ENCODE data around the gene SRPRB. TPM values are rescaled to one million over a fixed set of nuclear protein-coding genes. Genes with fewer than 3 reads are reported as not detected.

SRPRB gene
- polyA plus RNA-seq, 1 of the 3 experiments (the other 2 are of a cell fraction): 54.3 TPM

GRCh38 chr3:133758568-133758928 is 47.1 kb upstream of the SRPRB start:
- H3K4me1 ChIP-seq (ENCODE audit: control insufficient read depth in 1 of 2, insufficient read depth in 2 of 2, low read depth in 1 of 2, low read length in 1 of 2): no peaks in the 10 kb centered on the region
- no peak for TF ChIP-seq FOXM1 (IDR thresholded peaks at IDR 0.05; ENCODE audit: low read depth)
- no peak for TF ChIP-seq SMC3 (IDR thresholded peaks at IDR 0.05; ENCODE audit: low read depth, low read length)
- no peak for TF ChIP-seq REST (IDR thresholded peaks at IDR 0.05; ENCODE audit: low read depth, low read length)
- TF ChIP-seq RCOR1 (IDR thresholded peaks at IDR 0.05; ENCODE audit: low read length): no peak
- TF ChIP-seq RAD21 (IDR thresholded peaks at IDR 0.05; ENCODE audit: low read length): no peak
- TF ChIP-seq JUND (IDR thresholded peaks at IDR 0.05): no peak
- no peak for TF ChIP-seq TAF1 (IDR thresholded peaks at IDR 0.05; ENCODE audit: borderline replicate concordance, low read depth, low read length)
- no peak for TF ChIP-seq USF1 (IDR thresholded peaks at IDR 0.05; ENCODE audit: borderline replicate concordance, low read depth)
- no peak for TF ChIP-seq EZH2phosphoT487 (IDR thresholded peaks at IDR 0.05; ENCODE audit: borderline replicate concordance, low read depth)
- TF ChIP-seq POLR2AphosphoS5 (IDR thresholded peaks at IDR 0.05; ENCODE audit: low read depth, low read length): no peak
- TF ChIP-seq CHD2 (IDR thresholded peaks at IDR 0.05; ENCODE audit: low read length, partially characterized antibody): no peak
- TF ChIP-seq RFX5 (IDR thresholded peaks at IDR 0.05; ENCODE audit: low read length): no peak
- TF ChIP-seq, protein P1, sequence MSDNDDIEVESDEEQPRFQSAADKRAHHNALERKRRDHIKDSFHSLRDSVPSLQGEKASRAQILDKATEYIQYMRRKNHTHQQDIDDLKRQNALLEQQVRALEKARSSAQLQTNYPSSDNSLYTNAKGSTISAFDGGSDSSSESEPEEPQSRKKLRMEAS (IDR thresholded peaks at IDR 0.05; ENCODE audit: low read depth): no peak
- TF ChIP-seq CTCF (IDR thresholded peaks at IDR 0.05): no peak
- no peak for TF ChIP-seq TCF12 (IDR thresholded peaks at IDR 0.05)
- no peak for TF ChIP-seq FOSL2 (IDR thresholded peaks at IDR 0.05; ENCODE audit: borderline replicate concordance, low read depth)
- no peak overlapping the region for H3K9ac ChIP-seq
- H3K9me2 ChIP-seq: no peaks in the 10 kb centered on the region
- H3K36me3 ChIP-seq (replicated peaks in 1 of 2; ENCODE audit: control insufficient read depth in 1 of 2, insufficient read depth in 2 of 2, low read length in 1 of 2): no peaks in the 10 kb centered on the region
- H3K27ac ChIP-seq (ENCODE audit: low read depth in 2 of 2, low read length in 1 of 2): no peak overlapping the region
- WGBS (ENCODE audit: low lambda C conversion rate): 38% methylated on average over 1 of the region's 1 CpG
- no peaks in the 10 kb centered on the region; the same call in 1 of the 2 replicates for H3K27me3 ChIP-seq (ENCODE audit: insufficient read depth)
- POLR2A ChIA-PET: no interaction called here
- H3F3A ChIP-seq (replicated peaks; ENCODE audit: insufficient read depth): no peaks in the 10 kb centered on the region
- H2AFZ ChIP-seq (ENCODE audit: low read depth): no peak overlapping the region
- no peak overlapping the region for H3K4me3 ChIP-seq (ENCODE audit: low read depth in 2 of 2, low read length in 1 of 2)
- no peaks in the 10 kb centered on the region for H4K20me1 ChIP-seq (ENCODE audit: insufficient read depth)
- H3K79me2 ChIP-seq (ENCODE audit: insufficient read depth): no peaks in the 10 kb centered on the region
- DNase-seq: no peak
- H3K4me2 ChIP-seq: no peak overlapping the region
- CTCF ChIA-PET: no interaction called here
- H3K9me3 ChIP-seq: no peaks in the 10 kb centered on the region

All from SK-N-SH (cell line).